GM23248 (cell line): ENCODE data around the gene BICD1. TPM values are rescaled to one million over a fixed set of nuclear protein-coding genes. Genes with fewer than 3 reads are reported as not detected.
A peak's percentile ranks its signal among the peaks of the same experiment; 100 is the strongest.

Source experiments
- DNase-seq: peaks from one replicate; pipeline ENCODE4 v3.0.0-alpha.2; 2015
- H2AFZ ChIP-seq: fragments of 200-600 bp; sonication (generic); 2 replicates; pipeline ENCODE4 v1.6.1; 2016; ENCODE audit warnings: antibody characterized with exemption
- H3F3A ChIP-seq: fragments of 200-600 bp; sonication (generic); 2 replicates; pipeline ENCODE4 v1.6.1; 2016; ENCODE audit warnings: mild to moderate bottlenecking, antibody characterized with exemption, mixed run types; ENCODE audit not compliant: insufficient read depth
- H3K27ac ChIP-seq: fragments of 200-600 bp; sonication (generic); 2 replicates; pipeline ENCODE4 v1.5.1; 2016; ENCODE audit warnings: mild to moderate bottlenecking
- H3K27me3 ChIP-seq: fragments of 200-600 bp; sonication (generic); replicated peaks from 2 replicates; pipeline ENCODE4 v1.6.1; 2016; ENCODE audit warnings: mild to moderate bottlenecking; ENCODE audit not compliant: insufficient read depth
- H3K36me3 ChIP-seq: fragments of 200-600 bp; sonication (generic); 2 replicates; pipeline ENCODE4 v1.6.1; 2016; ENCODE audit warnings: low read depth, mild to moderate bottlenecking
- H3K4me1 ChIP-seq: fragments of 200-600 bp; sonication (generic); 2 replicates; pipeline ENCODE4 v1.6.1; 2016; ENCODE audit warnings: mild to moderate bottlenecking; ENCODE audit not compliant: insufficient read depth
- H3K4me2 ChIP-seq: fragments of 200-600 bp; sonication (generic); one replicate; pipeline ENCODE4 v1.6.1; 2016; ENCODE audit warnings: mild to moderate bottlenecking; ENCODE audit not compliant: unreplicated experiment
- H3K4me3 ChIP-seq: fragments of 200-600 bp; sonication (generic); 2 replicates; pipeline ENCODE4 v1.5.1; 2016; ENCODE audit warnings: mild to moderate bottlenecking
- H3K79me2 ChIP-seq: fragments of 200-600 bp; sonication (generic); 2 replicates; pipeline ENCODE4 v1.6.1; 2016; ENCODE audit warnings: mild to moderate bottlenecking; ENCODE audit not compliant: insufficient read depth
- H3K9ac ChIP-seq: fragments of 200-600 bp; sonication (generic); 2 replicates; pipeline ENCODE4 v1.6.1; 2016; ENCODE audit warnings: mild to moderate bottlenecking
- H3K9me2 ChIP-seq: fragments of 200-600 bp; sonication (generic); 2 replicates; pipeline ENCODE4 v1.6.1; 2016; ENCODE audit warnings: mixed run types, mild to moderate bottlenecking, moderate library complexity; ENCODE audit not compliant: insufficient read depth
- H3K9me3 ChIP-seq: fragments of 200-600 bp; sonication (generic); one replicate; pipeline ENCODE4 v1.6.1; 2017; ENCODE audit warnings: low read depth
- H4K20me1 ChIP-seq: fragments of 200-600 bp; sonication (generic); 2 replicates; pipeline ENCODE4 v1.6.0; 2016; ENCODE audit not compliant: insufficient read depth
- EZH2 ChIP-seq: fragments of 200-600 bp; sonication (generic); IDR thresholded peaks from 2 replicates; pipeline ENCODE4 v1.6.1; 2018; ENCODE audit warnings: antibody characterized with exemption, mild to moderate bottlenecking; ENCODE audit not compliant: insufficient read depth, poor library complexity, severe bottlenecking
- EZH2phosphoT487 ChIP-seq: fragments of 200-600 bp; sonication (generic); IDR thresholded peaks from 2 replicates; pipeline ENCODE4 v1.6.1; 2018; ENCODE audit warnings: antibody characterized with exemption, moderate library complexity, mild to moderate bottlenecking, low read depth; ENCODE audit not compliant: insufficient read depth
- WGBS, 2 experiments: methylation state at CpG; one replicate each; pipeline ENCODE4 v1.1.6; 2015 to 2017; ENCODE audit warnings: low lambda C conversion rate in 2 of 2, low coverage in 1 of 2; ENCODE audit errors: missing lambda C conversion rate in 2 of 2; 5-methylcytosine and 5-hydroxymethylcytosine counted together
- in situ Hi-C: fragments of 300-500 bp; cut with MboI; formaldehyde crosslinking; loops from 2 replicates; pipeline ENCODE4 v1.15.0; 2020
- polyA plus RNA-seq: library from polyadenylated mRNA; unstranded; fragments of >200 nt; fragmentation: Nextera tagmentation; extraction: Ambion mirVana; gene quantifications from 2 replicates; pipeline ENCODE4 v1.2.1, GENCODE V29; 2016
- total RNA-seq: library from RNA; depleted of rRNA; stranded (reverse); fragments of >200 nt; shearing (Covaris generic); gene quantifications from 2 replicates; pipeline ENCODE4 v1.2.3, GENCODE V29; 2014

Gene BICD1
- total and polyA plus RNA-seq, 2 experiments from 2014 or later, result 9.7 to 20.6 TPM

DNA sequence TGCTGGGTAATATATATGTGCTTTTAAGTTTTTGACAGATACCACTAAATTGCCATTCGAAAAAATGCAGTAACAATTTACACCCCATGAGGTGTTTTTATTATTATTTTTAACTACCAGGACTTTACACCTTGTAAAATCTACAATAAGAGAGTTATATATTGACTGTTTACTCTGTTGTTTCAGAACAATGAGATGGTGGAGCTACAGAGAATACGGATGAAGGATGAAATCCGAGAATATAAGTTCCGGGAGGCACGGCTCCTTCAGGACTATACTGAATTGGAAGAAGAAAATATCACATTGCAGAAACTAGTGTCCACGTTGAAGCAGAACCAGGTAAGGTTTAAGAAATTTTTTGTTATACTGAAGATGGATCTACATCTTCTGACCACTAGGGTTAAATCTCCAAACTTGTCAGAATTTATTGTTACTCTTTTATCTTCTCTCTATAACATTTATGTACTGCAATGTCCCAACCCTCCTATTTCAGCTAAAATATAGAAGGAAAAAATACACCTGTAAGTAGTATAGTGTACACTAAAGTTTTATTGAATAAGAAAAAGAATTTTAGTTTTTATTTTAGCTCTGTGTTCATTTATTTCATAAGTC lies 187.3 kb downstream of the BICD1 start:
- Histone ChIP-seq H3K4me2 (no peak overlapping the region), H3K36me3 (peaks cover 7% of the 10 kb centered on the region; the same call in 1 of the 2 replicates), H3K4me3 (no peak overlapping the region), H3K9ac (no peak overlapping the region), H3K27ac (no peak overlapping the region), H4K20me1 (no peaks in the 10 kb centered on the region), H3K9me2 (no peaks in the 10 kb centered on the region), H3K4me1 (peaks cover 7% of the 10 kb centered on the region; the same call in 1 of the 2 replicates), H3K79me2 (peaks cover 49% of the 10 kb centered on the region), H3K27me3 (no peaks in the 10 kb centered on the region), H3K9me3 (no peaks in the 10 kb centered on the region), H2AFZ (no peak overlapping the region), H3F3A (no peaks in the 10 kb centered on the region)
- 87 to 91% methylated on average over 6 of the region's 6 CpGs for WGBS, 2 experiments
- no peak for DNase-seq
- in situ Hi-C loops, result no loop called here
- TF ChIP-seq EZH2 (no peak), EZH2phosphoT487 (no peak)

DNA sequence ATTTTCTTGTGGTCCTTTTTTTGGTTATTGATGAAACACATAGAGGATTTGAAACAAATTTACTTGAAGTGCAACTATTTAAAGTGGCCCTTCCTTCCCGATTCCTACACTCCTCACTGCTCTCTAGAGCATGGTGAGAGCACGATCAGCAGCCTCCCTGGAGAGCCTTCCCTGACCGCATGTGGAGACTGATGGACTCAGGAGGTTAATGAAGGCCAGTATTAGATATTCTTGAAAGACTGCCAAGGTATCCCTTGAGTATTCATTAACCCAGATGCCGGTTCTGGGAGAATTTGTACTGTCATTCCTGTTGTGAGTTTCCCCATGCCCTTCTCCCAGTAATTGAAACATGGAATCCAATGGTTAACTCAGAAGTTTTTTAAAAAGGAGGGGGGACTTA lies 189.9 kb downstream of the BICD1 start:
- Histone ChIP-seq H4K20me1 (no peaks in the 10 kb centered on the region), H3K9ac (no peak overlapping the region), H3K27me3 (no peaks in the 10 kb centered on the region), H3K9me3 (no peaks in the 10 kb centered on the region), H3K4me3 (no peak overlapping the region), H3K36me3 (peaks cover 7% of the 10 kb centered on the region; the same call in 1 of the 2 replicates), H3K4me2 (no peak overlapping the region), H3K4me1 (no peaks in the 10 kb centered on the region), H2AFZ (no peak overlapping the region), H3F3A (no peaks in the 10 kb centered on the region), H3K27ac (no peak overlapping the region), H3K9me2 (no peaks in the 10 kb centered on the region), H3K79me2 (peaks cover 42% of the 10 kb centered on the region)
- DNase-seq, result no peak
- TF ChIP-seq EZH2phosphoT487, result no peak
- TF ChIP-seq EZH2, result no peak
- 67 to 73% methylated on average over 4 of the region's 4 CpGs for WGBS, 2 experiments
- in situ Hi-C loops, result no loop called here

DNA sequence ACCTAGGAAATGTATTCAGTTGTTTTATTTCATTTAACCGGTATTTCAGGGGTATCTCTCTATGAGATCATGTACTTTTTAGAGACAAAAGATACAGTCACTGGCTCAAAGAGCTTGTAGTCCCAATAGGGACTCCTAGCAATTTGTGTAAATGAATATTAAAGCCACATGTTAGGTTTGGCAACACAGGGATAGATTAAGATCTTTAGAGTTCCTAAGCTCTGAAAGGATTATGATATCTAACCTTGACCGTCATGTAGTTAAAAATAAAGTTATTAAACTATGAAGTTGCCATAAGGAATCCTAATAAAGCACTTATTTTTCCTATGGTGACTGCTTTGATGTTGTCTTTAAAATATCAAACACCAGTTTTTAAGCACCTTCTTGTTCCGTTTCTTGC lies 192.3 kb downstream of the BICD1 start:
- Histone ChIP-seq H3K9ac (no peak overlapping the region), H3K9me2 (no peaks in the 10 kb centered on the region), H3K4me3 (no peak overlapping the region), H3K4me2 (no peak overlapping the region), H3K9me3 (no peaks in the 10 kb centered on the region), H3K79me2 (peaks cover 41% of the 10 kb centered on the region), H2AFZ (no peak overlapping the region), H4K20me1 (no peaks in the 10 kb centered on the region), H3K36me3 (peaks cover 7% of the 10 kb centered on the region; the same call in 1 of the 2 replicates), H3K27ac (no peak overlapping the region), H3K27me3 (no peaks in the 10 kb centered on the region), H3F3A (no peaks in the 10 kb centered on the region), H3K4me1 (no peaks in the 10 kb centered on the region)
- peak; percentile 56 for DNase-seq
- in situ Hi-C loops, result no loop called here
- WGBS, 2 experiments, result 57 to 60% methylated on average over 3 of the region's 3 CpGs
- TF ChIP-seq EZH2 (no peak), EZH2phosphoT487 (no peak)

DNA sequence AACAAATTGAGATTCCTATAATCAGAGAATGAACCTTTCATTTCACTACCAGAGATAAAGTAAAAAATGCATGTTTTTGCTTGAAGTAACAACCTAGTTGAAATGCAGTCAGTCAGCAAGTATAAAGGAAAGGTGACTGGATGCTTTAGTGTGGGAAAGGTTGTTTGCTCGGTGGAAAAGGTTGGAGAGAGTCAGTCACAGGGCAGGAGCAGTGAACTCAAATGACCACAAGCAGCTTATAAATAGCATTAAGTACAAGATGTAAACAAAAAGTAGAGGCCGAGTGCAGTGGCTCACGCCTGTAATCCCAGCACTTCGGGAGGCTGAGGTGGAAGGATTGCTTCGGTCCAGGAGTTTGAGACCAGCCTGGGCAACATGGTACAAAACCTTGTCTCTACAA lies 194.6 kb downstream of the BICD1 start:
- in situ Hi-C loops, result loop anchor here (10.0 kb wide), 1 partner anchor 646 kb away; the partner anchor contains the start of gene ETFBKMT

More for the DNA sequence above, 194.6 kb downstream of the BICD1 start:
- Histone ChIP-seq H3K79me2 (peaks cover 42% of the 10 kb centered on the region), H4K20me1 (no peaks in the 10 kb centered on the region), H3K9me3 (no peaks in the 10 kb centered on the region), H3K4me2 (no peak overlapping the region), H3K27me3 (no peaks in the 10 kb centered on the region), H3K4me3 (no peak overlapping the region), H3K27ac (no peak overlapping the region), H3K36me3 (peaks cover 3% of the 10 kb centered on the region; the same call in 1 of the 2 replicates), H3K9me2 (no peaks in the 10 kb centered on the region), H2AFZ (no peak overlapping the region), H3K4me1 (no peaks in the 10 kb centered on the region), H3K9ac (no peak overlapping the region), H3F3A (no peaks in the 10 kb centered on the region)
- TF ChIP-seq EZH2, result no peak
- no peak for TF ChIP-seq EZH2phosphoT487
- WGBS, 2 experiments, result 90 to 93% methylated on average over 5 of the region's 5 CpGs
- DNase-seq, result no peak
